Tibial artery (tissue), 4 donors: ENCODE measurements around the gene CTU2.

Source experiments
- DNase-seq, 2 donors: peaks; one replicate each; pipeline ENCODE4 v3.0.0-alpha.2; 2019
- H3K27ac ChIP-seq, 2 donors: fragments of 200-600 bp; sonication (generic) in 1 of 2; 1 replicate in 1 of 2; 2 replicates in 1 of 2; pipeline ENCODE4 v1.5.1; 2018 to 2019; ENCODE audit warnings: mild to moderate bottlenecking in 1 of 2
- H3K27me3 ChIP-seq, 2 donors: fragments of 200-600 bp; sonication (generic) in 1 of 2; one replicate each; pipeline versions ENCODE4 v1.5.1 to v1.6.0; 2016 to 2019
- H3K36me3 ChIP-seq, 3 donors: fragments of 200-600 bp; sonication (generic) in 2 of 3; one replicate each; pipeline ENCODE4 v1.5.1; 2016 to 2019; ENCODE audit warnings: mild to moderate bottlenecking in 2 of 3
- H3K4me1 ChIP-seq, 4 donors: fragments of 200-600 bp; sonication (generic) in 2 of 4; 1 replicate in 3 of 4; 2 replicates in 1 of 4; pipeline ENCODE4 v1.5.1; 2016 to 2019
- H3K4me3 ChIP-seq, 2 donors: fragments of 200-600 bp; sonication (generic) in 1 of 2; 1 replicate in 1 of 2; 2 replicates in 1 of 2; pipeline ENCODE4 v1.5.1; 2018 to 2019; ENCODE audit warnings: mild to moderate bottlenecking in 2 of 2
- H3K9me3 ChIP-seq, 3 donors: fragments of 200-600 bp; sonication (generic) in 1 of 3; one replicate each; pipeline ENCODE4 v1.5.1; 2016 to 2019
- intact Hi-C: fragments of 100-400 bp; cut with DNase I; formaldehyde crosslinking; loops from one replicate; pipeline ENCODE4 v1.15.0; 2023; ENCODE audit warnings: low total_unique reads
- TF ChIP-seq, protein P1 (sequence below), 2 experiments: fragments of 200-600 bp in 1 of 2; fragments of 450-650 bp in 1 of 2; IDR thresholded peaks; one replicate each; pipeline ENCODE4 v1.5.1; 2017 to 2019; ENCODE audit warnings: antibody characterized with exemption in 2 of 2, mild to moderate bottlenecking in 1 of 2, moderate library complexity in 1 of 2

Gene CTU2

DNA sequence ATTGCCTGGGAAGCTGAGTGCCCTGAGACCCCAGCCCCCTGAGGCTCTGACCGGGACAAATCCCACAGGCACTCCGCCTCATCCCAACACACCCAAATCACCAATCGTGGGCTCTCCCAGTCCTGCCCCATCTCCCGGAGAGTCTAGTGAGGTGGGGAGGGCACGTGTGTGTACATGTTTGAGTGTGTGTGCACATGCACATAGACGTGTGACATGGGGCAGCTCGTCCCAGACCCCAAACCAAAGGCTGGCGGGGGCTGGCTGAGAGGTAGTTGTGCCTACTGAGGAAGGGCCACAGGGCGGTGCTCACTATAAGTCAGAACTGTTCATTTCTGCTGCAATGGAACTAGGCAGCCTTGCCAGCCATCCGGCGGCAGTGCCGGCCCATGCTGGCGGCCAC is 28.6 kb upstream of the CTU2 start:
- TF ChIP-seq, protein P1, sequence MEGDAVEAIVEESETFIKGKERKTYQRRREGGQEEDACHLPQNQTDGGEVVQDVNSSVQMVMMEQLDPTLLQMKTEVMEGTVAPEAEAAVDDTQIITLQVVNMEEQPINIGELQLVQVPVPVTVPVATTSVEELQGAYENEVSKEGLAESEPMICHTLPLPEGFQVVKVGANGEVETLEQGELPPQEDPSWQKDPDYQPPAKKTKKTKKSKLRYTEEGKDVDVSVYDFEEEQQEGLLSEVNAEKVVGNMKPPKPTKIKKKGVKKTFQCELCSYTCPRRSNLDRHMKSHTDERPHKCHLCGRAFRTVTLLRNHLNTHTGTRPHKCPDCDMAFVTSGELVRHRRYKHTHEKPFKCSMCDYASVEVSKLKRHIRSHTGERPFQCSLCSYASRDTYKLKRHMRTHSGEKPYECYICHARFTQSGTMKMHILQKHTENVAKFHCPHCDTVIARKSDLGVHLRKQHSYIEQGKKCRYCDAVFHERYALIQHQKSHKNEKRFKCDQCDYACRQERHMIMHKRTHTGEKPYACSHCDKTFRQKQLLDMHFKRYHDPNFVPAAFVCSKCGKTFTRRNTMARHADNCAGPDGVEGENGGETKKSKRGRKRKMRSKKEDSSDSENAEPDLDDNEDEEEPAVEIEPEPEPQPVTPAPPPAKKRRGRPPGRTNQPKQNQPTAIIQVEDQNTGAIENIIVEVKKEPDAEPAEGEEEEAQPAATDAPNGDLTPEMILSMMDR (IDR thresholded peaks at IDR 0.05) = no peak
- H3K27me3 ChIP-seq = peaks cover 0 to 50% of the 10 kb centered on the region in 2 donors
- DNase-seq = no peak
- H3K9me3 ChIP-seq = no peaks in the 10 kb centered on the region
- H3K4me3 ChIP-seq = no peak overlapping the region
- peaks cover 0 to 12% (median 7%) of the 10 kb centered on the region in 3 donors for H3K36me3 ChIP-seq
- H3K4me1 ChIP-seq = no peaks in the 10 kb centered on the region
- no peak overlapping the region for H3K27ac ChIP-seq
- intact Hi-C loops = no loop called here

GRCh38 chr16:88678224-88678979 is 27.9 kb upstream of the CTU2 start:
- peaks cover 0 to 56% of the 10 kb centered on the region in 2 donors for H3K27me3 ChIP-seq
- DNase-seq = no peak
- no peak overlapping the region for H3K27ac ChIP-seq
- no peak overlapping the region for H3K4me3 ChIP-seq
- TF ChIP-seq, protein P1 (IDR thresholded peaks at IDR 0.05) = no peak
- H3K4me1 ChIP-seq = no peaks in the 10 kb centered on the region
- no peaks in the 10 kb centered on the region for H3K9me3 ChIP-seq
- H3K36me3 ChIP-seq = peaks cover 0 to 12% (median 5%) of the 10 kb centered on the region in 3 donors
- intact Hi-C loops = no loop called here

DNA sequence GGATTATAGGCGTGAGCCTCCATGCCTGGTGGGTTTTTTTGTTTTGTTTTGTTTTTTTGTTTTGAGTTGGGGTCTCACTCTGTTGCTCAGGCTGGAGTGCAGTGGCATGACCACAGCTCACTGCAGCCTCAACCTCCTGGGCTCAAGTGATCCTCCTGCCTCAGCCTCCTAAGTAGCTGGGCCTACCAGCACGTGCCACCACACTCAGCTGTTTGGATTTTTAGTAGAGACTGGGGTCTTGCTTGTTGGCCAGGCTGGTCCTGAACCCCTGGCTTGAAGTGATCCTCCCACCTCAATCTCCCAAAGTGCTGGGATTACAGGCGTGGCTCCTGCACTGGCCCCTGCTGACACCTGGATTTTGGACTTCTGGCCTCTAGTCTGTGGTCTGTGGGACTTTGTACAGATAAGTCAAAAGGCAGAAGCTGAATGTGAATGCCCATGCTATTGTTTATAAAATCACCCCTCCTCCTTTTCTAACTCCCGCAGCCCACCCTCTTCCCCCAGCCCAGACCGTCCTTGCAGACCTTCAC is 25.7 kb upstream of the CTU2 start:
- Histone ChIP-seq H3K9me3 (no peaks in the 10 kb centered on the region), H3K27ac (no peak overlapping the region), H3K4me1 (peaks cover 0 to 6% (median 4%) of the 10 kb centered on the region in 4 donors), H3K36me3 (no peaks in the 10 kb centered on the region), H3K4me3 (no peak overlapping the region), H3K27me3 (peaks cover 0 to 77% of the 10 kb centered on the region in 2 donors)
- no peak for DNase-seq
- TF ChIP-seq, protein P1 (IDR thresholded peaks at IDR 0.05) = no peak
- intact Hi-C loops = no loop called here

GRCh38 chr16:88681084-88681680 is 25.1 kb upstream of the CTU2 start:
- TF ChIP-seq, protein P1 (IDR thresholded peaks at IDR 0.05) = no peak
- no peak for DNase-seq
- H3K9me3 ChIP-seq = no peaks in the 10 kb centered on the region
- H3K4me1 ChIP-seq = peaks cover 0 to 12% (median 9%) of the 10 kb centered on the region in 4 donors
- H3K36me3 ChIP-seq = no peaks in the 10 kb centered on the region
- H3K4me3 ChIP-seq = no peak overlapping the region
- intact Hi-C loops = no loop called here
- H3K27ac ChIP-seq = no peak overlapping the region
- peaks cover 2 to 83% of the 10 kb centered on the region in 2 donors for H3K27me3 ChIP-seq

DNA sequence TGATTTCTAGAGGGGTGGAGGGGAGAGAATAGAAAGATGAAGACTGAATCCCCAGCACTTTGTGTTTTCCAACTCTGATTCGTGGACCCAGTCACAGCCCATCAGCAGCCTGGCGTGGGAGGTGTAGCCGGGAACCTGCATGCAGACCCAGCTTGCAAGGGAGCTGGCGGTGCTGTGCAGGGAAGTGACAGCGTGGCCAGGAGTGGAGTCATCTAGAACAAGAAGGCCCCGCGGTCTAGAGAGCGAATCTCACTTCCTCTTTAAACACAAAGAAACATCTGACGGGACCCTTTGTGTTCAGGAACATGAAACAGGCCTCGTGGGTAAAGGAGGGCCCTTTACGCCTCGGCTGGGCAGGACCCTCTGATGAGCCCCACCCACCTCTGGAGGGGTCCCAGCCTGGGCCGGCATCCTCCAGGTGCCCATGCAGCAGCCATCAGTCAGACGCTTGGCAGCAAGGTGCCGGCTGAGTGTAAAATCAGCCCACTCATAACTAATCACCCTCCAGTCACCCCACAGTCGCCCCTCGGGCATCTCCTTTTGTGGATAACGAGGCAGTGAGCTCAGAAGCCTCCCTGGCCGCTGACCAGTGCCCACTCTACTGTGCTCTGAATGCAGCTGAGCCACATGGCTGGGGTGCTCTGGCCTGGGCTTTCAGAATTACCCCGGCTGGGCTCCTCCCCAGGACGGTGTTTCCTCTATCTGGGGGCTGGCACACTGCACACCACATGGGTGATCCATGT is 24.4 kb upstream of the CTU2 start:
- H3K27me3 ChIP-seq = peaks cover 2 to 84% of the 10 kb centered on the region in 2 donors
- no peak overlapping the region for H3K4me3 ChIP-seq
- H3K27ac ChIP-seq = no peak overlapping the region
- H3K4me1 ChIP-seq = peaks cover 0 to 19% (median 16%) of the 10 kb centered on the region in 4 donors
- TF ChIP-seq, protein P1 (IDR thresholded peaks at IDR 0.05) = no peak
- H3K9me3 ChIP-seq = no peaks in the 10 kb centered on the region
- intact Hi-C loops = no loop called here
- no peaks in the 10 kb centered on the region for H3K36me3 ChIP-seq
- peak in 1 of 2 donors; percentile 79 for DNase-seq
